Colonic mucosa (tissue), 4 donors: Measurements from ENCODE around the gene NAP1L4. TPM values are rescaled to one million over a fixed set of nuclear protein-coding genes. Genes with fewer than 3 reads are reported as not detected.

Source experiments
- DNase-seq: peaks from one replicate; pipeline ENCODE4 v3.0.0-alpha.2; 2020
- H3K27ac ChIP-seq: fragments of 200-600 bp; one replicate; pipeline ENCODE4 v1.8.0; 2021
- H3K27me3 ChIP-seq: fragments of 200-600 bp; one replicate; pipeline ENCODE4 v1.8.0; 2021
- H3K36me3 ChIP-seq: fragments of 200-600 bp; one replicate; pipeline ENCODE4 v1.8.0; 2021
- H3K4me1 ChIP-seq: fragments of 200-600 bp; one replicate; pipeline ENCODE4 v1.8.0; 2021; ENCODE audit warnings: mild to moderate bottlenecking
- H3K4me3 ChIP-seq: fragments of 200-600 bp; one replicate; pipeline ENCODE4 v1.8.0; 2021
- H3K9ac ChIP-seq, 2 donors: one replicate each; pipeline ENCODE4 v1.7.0; 2013; ENCODE audit warnings: control low read depth in 2 of 2, low read depth in 2 of 2, low read length in 2 of 2
- H3K9me3 ChIP-seq: fragments of 200-600 bp; one replicate; pipeline ENCODE4 v1.8.0; 2021
- intact Hi-C: fragments of 100-400 bp; cut with DNase I; formaldehyde crosslinking; loops from one replicate; pipeline ENCODE4 v1.14.1; 2022
- total RNA-seq, 2 donors: library from RNA; stranded (reverse); fragmentation: NEBNext Ultra II Directional in 1 of 2; extraction: Animal tissue kit (Norgen Biotek cat#: 25700) in 1 of 2; gene quantifications; one replicate each; pipeline ENCODE4 v1.2.1, GENCODE V29; 2021
- TF ChIP-seq, protein P1 (sequence below): fragments of 200-600 bp; IDR thresholded peaks from one replicate; pipeline ENCODE4 v1.8.0; 2022; ENCODE audit warnings: antibody characterized with exemption, mild to moderate bottlenecking
- donor health status: healthy.
- donor health status: DM: no; HTN: no; CAD: no.
- donor health status: DM: no; HTN: no; CAD: no.

The NAP1L4 gene
- total RNA-seq, 2 donors from 2014 or later, result 96.1 to 134 TPM

DNA sequence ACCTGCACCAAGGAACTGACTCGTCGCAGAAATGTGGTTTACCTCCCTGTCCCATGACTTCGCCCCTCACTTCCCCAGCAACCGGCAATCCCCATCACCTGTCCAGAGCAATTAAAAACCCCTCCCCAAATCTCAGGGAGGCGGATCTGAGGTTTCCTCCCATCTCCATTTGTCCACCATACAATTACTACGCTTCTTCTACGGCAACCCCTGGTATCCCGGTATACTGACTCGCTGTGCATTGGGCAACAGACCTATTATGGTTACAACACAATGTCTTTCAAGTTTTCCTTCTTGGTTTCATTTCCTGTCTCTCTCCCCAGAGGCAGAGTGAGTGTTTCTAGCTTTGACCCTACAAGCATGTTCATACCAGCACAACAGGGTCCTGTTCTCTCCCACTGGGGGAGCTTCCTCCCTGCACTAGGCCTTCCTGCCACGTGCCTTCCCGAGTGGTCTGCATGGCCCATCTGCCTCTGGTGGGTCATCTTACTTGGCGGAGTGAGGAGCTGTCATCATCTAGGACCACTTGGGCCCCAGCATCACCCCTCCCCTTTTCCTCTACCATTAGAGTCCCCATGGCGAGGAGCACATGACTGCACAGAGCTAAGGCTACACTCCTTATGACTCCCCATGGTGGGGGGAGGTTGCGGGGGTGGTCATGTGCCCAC lies 30.3 kb upstream of the NAP1L4 start:
- H3K4me1 ChIP-seq, result no peaks in the 10 kb centered on the region
- DNase-seq, result no peak
- H3K27ac ChIP-seq, result no peak overlapping the region
- intact Hi-C loops, result loop anchor here (5.0 kb wide), 1 partner anchor 45 kb away; no protein-coding TSS in a partner anchor
- no peaks in the 10 kb centered on the region for H3K9me3 ChIP-seq
- no peak overlapping the region for H3K4me3 ChIP-seq
- no peak overlapping the region for H3K9ac ChIP-seq
- peaks cover 8% of the 10 kb centered on the region for H3K36me3 ChIP-seq
- H3K27me3 ChIP-seq, result no peaks in the 10 kb centered on the region
- TF ChIP-seq, protein P1, sequence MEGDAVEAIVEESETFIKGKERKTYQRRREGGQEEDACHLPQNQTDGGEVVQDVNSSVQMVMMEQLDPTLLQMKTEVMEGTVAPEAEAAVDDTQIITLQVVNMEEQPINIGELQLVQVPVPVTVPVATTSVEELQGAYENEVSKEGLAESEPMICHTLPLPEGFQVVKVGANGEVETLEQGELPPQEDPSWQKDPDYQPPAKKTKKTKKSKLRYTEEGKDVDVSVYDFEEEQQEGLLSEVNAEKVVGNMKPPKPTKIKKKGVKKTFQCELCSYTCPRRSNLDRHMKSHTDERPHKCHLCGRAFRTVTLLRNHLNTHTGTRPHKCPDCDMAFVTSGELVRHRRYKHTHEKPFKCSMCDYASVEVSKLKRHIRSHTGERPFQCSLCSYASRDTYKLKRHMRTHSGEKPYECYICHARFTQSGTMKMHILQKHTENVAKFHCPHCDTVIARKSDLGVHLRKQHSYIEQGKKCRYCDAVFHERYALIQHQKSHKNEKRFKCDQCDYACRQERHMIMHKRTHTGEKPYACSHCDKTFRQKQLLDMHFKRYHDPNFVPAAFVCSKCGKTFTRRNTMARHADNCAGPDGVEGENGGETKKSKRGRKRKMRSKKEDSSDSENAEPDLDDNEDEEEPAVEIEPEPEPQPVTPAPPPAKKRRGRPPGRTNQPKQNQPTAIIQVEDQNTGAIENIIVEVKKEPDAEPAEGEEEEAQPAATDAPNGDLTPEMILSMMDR, result no peak

GRCh38 chr11:3021125-3021524 lies 29.0 kb upstream of the NAP1L4 start:
- DNase-seq, result peak; percentile 44

DNA sequence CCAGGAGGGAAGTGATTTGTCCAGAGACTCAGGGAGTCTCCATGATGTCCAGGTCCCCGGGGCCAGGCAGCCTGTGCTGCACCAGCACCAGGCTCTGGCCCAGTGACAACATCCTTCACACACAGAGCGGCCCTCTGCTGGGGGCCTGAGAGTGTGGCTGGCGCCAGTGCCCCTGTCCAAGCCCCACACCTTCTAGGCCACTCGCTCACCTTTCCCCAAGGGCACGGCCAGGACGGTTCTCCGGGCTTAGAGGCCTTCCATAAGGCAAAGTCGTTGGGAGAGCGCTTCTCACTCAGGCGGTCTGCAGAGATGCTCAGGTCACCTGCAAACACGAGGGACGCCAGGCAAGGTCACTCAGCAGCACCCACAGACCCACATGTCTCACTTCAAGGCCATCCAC lies 27.9 kb upstream of the NAP1L4 start:
- no peak for DNase-seq
- H3K36me3 ChIP-seq, result peaks cover 17% of the 10 kb centered on the region
- no peaks in the 10 kb centered on the region for H3K4me1 ChIP-seq
- H3K27ac ChIP-seq, result no peak overlapping the region
- H3K9ac ChIP-seq, result no peak overlapping the region
- intact Hi-C loops, result loop anchor here (5.0 kb wide), 1 partner anchor 43 kb away; no protein-coding TSS in a partner anchor
- no peaks in the 10 kb centered on the region for H3K9me3 ChIP-seq
- TF ChIP-seq, protein P1, result no peak
- no peak overlapping the region for H3K4me3 ChIP-seq
- no peaks in the 10 kb centered on the region for H3K27me3 ChIP-seq

More at GRCh38 chr11:3021125-3021524, 29.0 kb upstream of the NAP1L4 start:
- Histone ChIP-seq H3K27ac (no peak overlapping the region), H3K9ac (no peak overlapping the region), H3K36me3 (peaks cover 13% of the 10 kb centered on the region), H3K9me3 (no peaks in the 10 kb centered on the region), H3K27me3 (no peaks in the 10 kb centered on the region), H3K4me3 (no peak overlapping the region), H3K4me1 (no peaks in the 10 kb centered on the region)
- intact Hi-C loops, result loop anchor here (5.0 kb wide), 1 partner anchor 44 kb away; no protein-coding TSS in a partner anchor
- TF ChIP-seq, protein P1, result peak; percentile 55

- intact Hi-C loops, result no loop called here
Measured at GRCh38 chr11:3018596-3018995, 26.5 kb upstream of the NAP1L4 start.

GRCh38 chr11:3016861-3017260 lies 24.7 kb upstream of the NAP1L4 start:
- Histone ChIP-seq H3K4me3 (no peak overlapping the region), H3K4me1 (no peaks in the 10 kb centered on the region), H3K27me3 (no peaks in the 10 kb centered on the region), H3K36me3 (peaks cover 21% of the 10 kb centered on the region), H3K27ac (no peak overlapping the region), H3K9ac (no peak overlapping the region), H3K9me3 (no peaks in the 10 kb centered on the region)
- no peak for DNase-seq
- TF ChIP-seq, protein P1, result no peak
- intact Hi-C loops, result no loop called here

More at GRCh38 chr11:3018596-3018995, 26.5 kb upstream of the NAP1L4 start:
- Histone ChIP-seq H3K4me1 (no peaks in the 10 kb centered on the region), H3K9ac (no peak overlapping the region), H3K36me3 (peaks cover 21% of the 10 kb centered on the region), H3K9me3 (no peaks in the 10 kb centered on the region), H3K27me3 (no peaks in the 10 kb centered on the region), H3K4me3 (no peak overlapping the region), H3K27ac (no peak overlapping the region)
- DNase-seq, result no peak
- TF ChIP-seq, protein P1, result no peak
